ENCODE measurements around the gene RAB3B.
"Not testable (repeated sequence)": the region's sequence is repeated elsewhere in the genome, so short reads cannot be mapped to it uniquely, and the experiment has no call there.

The RAB3B gene

GRCh38 chr1:51988254-51988653, 2.2 kb downstream of the RAB3B start:
- DNase-seq: no peak

- DNase-seq: no peak
These were observed 3.8 kb downstream of the RAB3B start for GRCh38 chr1:51986718-51987117.

GRCh38 chr1:51982161-51982560, 8.3 kb downstream of the RAB3B start:
- DNase-seq: no peak

- no peak for DNase-seq
These were observed 8.9 kb downstream of the RAB3B start for GRCh38 chr1:51981555-51981954.

GRCh38 chr1:51978099-51978498, 12.4 kb downstream of the RAB3B start:
- DNase-seq: no peak

- no peak for DNase-seq
These were observed 13.5 kb downstream of the RAB3B start for GRCh38 chr1:51976846-51977602.

GRCh38 chr1:51973587-51974474, 16.7 kb downstream of the RAB3B start:
- DNase-seq: peak; percentile 28

GRCh38 chr1:51969038-51969705, 21.3 kb downstream of the RAB3B start:
- DNase-seq: no peak

GRCh38 chr1:51968632-51969031, 21.9 kb downstream of the RAB3B start:
- DNase-seq: no peak

- not testable (repeated sequence) for DNase-seq
These were observed 23.2 kb downstream of the RAB3B start for GRCh38 chr1:51967213-51967791.

GRCh38 chr1:51966559-51966958, 23.9 kb downstream of the RAB3B start:
- DNase-seq: no peak

GRCh38 chr1:51964309-51964696, 26.2 kb downstream of the RAB3B start:
- no peak for DNase-seq

- DNase-seq: no peak
These were observed 26.8 kb downstream of the RAB3B start for GRCh38 chr1:51963592-51964308.

- no peak for DNase-seq
These were observed 27.8 kb downstream of the RAB3B start for GRCh38 chr1:51962486-51963356.

GRCh38 chr1:51961954-51962353, 28.5 kb downstream of the RAB3B start:
- no peak for DNase-seq

GRCh38 chr1:51961231-51961630, 29.3 kb downstream of the RAB3B start:
- no peak for DNase-seq

- DNase-seq: peak; percentile 24
These were observed 30.2 kb downstream of the RAB3B start for GRCh38 chr1:51960262-51960661.

GRCh38 chr1:51958824-51959223, 31.7 kb downstream of the RAB3B start:
- DNase-seq: no peak

GRCh38 chr1:51957618-51958017, 32.9 kb downstream of the RAB3B start:
- peak; percentile 98 for DNase-seq

- DNase-seq: peak; percentile 52
These were observed 33.7 kb downstream of the RAB3B start for GRCh38 chr1:51956528-51957509.

Measured in COR-L47 (cell line).